GM12878 (cell line): Measurements from ENCODE around the gene CFAP53. TPM values are rescaled to one million over a fixed set of nuclear protein-coding genes. Genes with fewer than 3 reads are reported as not detected.

ENCODE experiments used
- ATAC-seq: fragments of 200-7000 bp; cut with Tn5 transposase; 3 replicates; pipeline ENCODE4 v1.9.1; 2020; ENCODE audit warnings: mild to moderate bottlenecking, moderate library complexity
- BruUV-seq: library from RNA; stranded (reverse); fragments of 400-500 nt; replicated peaks from 2 replicates; lab custom pipeline; 2021; lab: Mats Ljungman, UMichigan
- CTCF ChIA-PET: fragments of 300-600 bp; sonication (Branson Sonifier 250); formaldehyde crosslinking; extraction: SDS; loops from one replicate; lab custom pipeline; 2021; ENCODE audit warnings: inconsistent platforms; lab: Yijun Ruan, JAX
- POLR2A ChIA-PET: fragments of 350-600 bp; formaldehyde crosslinking; extraction: SDS; loops from one replicate; lab custom pipeline; 2021; ENCODE audit warnings: inconsistent platforms; lab: Charles Lee
- RAD21 ChIA-PET: fragments of 300-600 bp; sonication (Branson Sonifier 250); formaldehyde crosslinking; loops from one replicate; lab custom pipeline; 2023; ENCODE audit warnings: antibody characterized with exemption; ENCODE audit not compliant: unreplicated experiment; lab: Charles Lee
- SMC1A ChIA-PET: fragments of 300-600 bp; sonication (Branson Sonifier 250); formaldehyde crosslinking; loops from one replicate; lab custom pipeline; 2023; ENCODE audit not compliant: unreplicated experiment, uncharacterized antibody; lab: Charles Lee
- DNase-seq: peaks from one replicate; pipeline ENCODE4 v3.0.0-alpha.2; 2011; ENCODE audit warnings: low read depth, low spot score
- FAIRE-seq: peaks from 3 replicates; lab custom pipeline; 2011; peaks lifted over from hg19 to GRCh38; lab: Jason Lieb, UNC
- H2AFZ ChIP-seq: 2 replicates; pipeline ENCODE4 v1.6.0; 2011; ENCODE audit warnings: low read depth, low read length, control low read depth; ENCODE audit not compliant: control insufficient read depth
- H3K27ac ChIP-seq: 2 replicates; pipeline ENCODE4 v1.5.1; 2011; ENCODE audit warnings: control low read depth; ENCODE audit not compliant: control insufficient read depth, insufficient read depth
- H3K27me3 ChIP-seq, 2 experiments: replicated peaks in 1 of 2; 2 replicates each; pipeline versions ENCODE4 v1.6.0 to v1.6.1; 2011; ENCODE audit warnings: low read length in 1 of 2; ENCODE audit not compliant: control insufficient read depth in 2 of 2, insufficient read depth in 2 of 2
- H3K36me3 ChIP-seq, 2 experiments: 2 replicates each; pipeline ENCODE4 v1.5.1; 2011; ENCODE audit warnings: low read length in 1 of 2; ENCODE audit not compliant: control insufficient read depth in 2 of 2, insufficient read depth in 2 of 2
- H3K4me1 ChIP-seq: 2 replicates; pipeline ENCODE4 v1.6.1; 2011; ENCODE audit warnings: mild to moderate bottlenecking, low read length, moderate library complexity, mixed read lengths; ENCODE audit not compliant: control insufficient read depth, insufficient read depth
- H3K4me2 ChIP-seq: 2 replicates; pipeline ENCODE4 v1.6.0; 2011; ENCODE audit warnings: control low read depth; ENCODE audit not compliant: control insufficient read depth, insufficient read depth
- H3K4me3 ChIP-seq: fragments of 200-600 bp; sonication (generic); 2 replicates; pipeline ENCODE4 v1.5.1; 2016
- H3K79me2 ChIP-seq: 2 replicates; pipeline ENCODE4 v1.6.0; 2011; ENCODE audit warnings: low read length; ENCODE audit not compliant: control insufficient read depth, insufficient read depth
- H3K9ac ChIP-seq: 2 replicates; pipeline ENCODE4 v1.8.0; 2011; ENCODE audit warnings: low read length, control low read depth, mixed read lengths; ENCODE audit not compliant: control insufficient read depth, insufficient read depth
- H3K9me3 ChIP-seq: replicated peaks from 3 replicates; pipeline ENCODE4 v1.5.1; 2011; ENCODE audit warnings: mild to moderate bottlenecking, low read length; ENCODE audit not compliant: control insufficient read depth, insufficient read depth
- H4K20me1 ChIP-seq: 2 replicates; pipeline ENCODE4 v1.6.0; 2011; ENCODE audit not compliant: control insufficient read depth, insufficient read depth
- CEBPB ChIP-seq, 2 experiments: fragments of 150-350 bp in 1 of 2; IDR thresholded peaks; 2 replicates each; pipeline ENCODE4 v1.6.1; 2012 to 2014; ENCODE audit warnings: low read depth in 2 of 2, low read length in 2 of 2, borderline replicate concordance in 1 of 2, inconsistent platforms in 1 of 2
- CTCF ChIP-seq, 3 experiments: IDR thresholded peaks in 2 of 3; conservative IDR thresholded peaks in 1 of 3; 2 replicates each; pipeline ENCODE4 v1.5.1; 2011; ENCODE audit warnings: low read depth in 3 of 3, low read length in 3 of 3, mild to moderate bottlenecking in 3 of 3, control low read depth in 2 of 3, moderate library complexity in 2 of 3, inconsistent platforms in 1 of 3, mixed read lengths in 1 of 3; ENCODE audit not compliant: control insufficient read depth in 2 of 3, insufficient read depth in 1 of 3; ENCODE audit errors: extremely low read depth in 1 of 3
- CUX1 ChIP-seq: IDR thresholded peaks from 2 replicates; pipeline ENCODE4 v1.6.1; 2012; ENCODE audit warnings: improper control_type of control experiment, low read depth, low read length; ENCODE audit not compliant: insufficient replicate concordance
- ESRRA ChIP-seq: IDR thresholded peaks from 2 replicates; pipeline ENCODE4 v1.6.1; 2012; ENCODE audit warnings: mild to moderate bottlenecking, low read length, improper control_type of control experiment
- KAT2A ChIP-seq: conservative IDR thresholded peaks from 2 replicates; pipeline ENCODE4 v1.6.1; 2011; ENCODE audit warnings: low read depth, low read length; ENCODE audit not compliant: control insufficient read depth
- MYC ChIP-seq: IDR thresholded peaks from 2 replicates; pipeline ENCODE4 v1.6.1; 2011; ENCODE audit warnings: mild to moderate bottlenecking, low read length, moderate library complexity, inconsistent platforms; ENCODE audit not compliant: insufficient read depth, insufficient replicate concordance, insufficient read length, severe bottlenecking
- NR2F1 ChIP-seq: fragments of 450-650 bp; conservative IDR thresholded peaks from 2 replicates; pipeline ENCODE4 v1.6.1; 2017; ENCODE audit warnings: mild to moderate bottlenecking
- SMARCA5 ChIP-seq: fragments of 450-650 bp; IDR thresholded peaks from 2 replicates; pipeline ENCODE4 v1.6.1; 2017; ENCODE audit warnings: mild to moderate bottlenecking
- SPI1 ChIP-seq: IDR thresholded peaks from 2 replicates; pipeline ENCODE4 v1.6.1; 2011; ENCODE audit warnings: low read depth, mild to moderate bottlenecking, low read length, moderate library complexity, borderline replicate concordance; ENCODE audit not compliant: insufficient read depth
- TARDBP ChIP-seq: IDR thresholded peaks from 2 replicates; pipeline ENCODE4 v1.6.1; 2016; ENCODE audit warnings: borderline replicate concordance
- in situ Hi-C: fragments of 300-500 bp; cut with MboI; formaldehyde crosslinking; loops from 9 replicates; pipeline ENCODE4 v1.14.3; 2018; ENCODE audit warnings: mixed read lengths
- intact Hi-C: fragments of 100-400 bp; cut with micrococcal nuclease; formaldehyde crosslinking; loops from one replicate; pipeline ENCODE4 v1.14.2; 2022; ENCODE audit not compliant: unreplicated experiment
- polyA plus RNA-seq, 11 experiments: library from polyadenylated mRNA; depleted of rRNA in 4 of 11; unstranded in 6 of 11; stranded (reverse) in 5 of 11; fragments of >200 nt; fragmentation: Nextera tagmentation in 4 of 11; fragmentation: Illumina TruSeq in 1 of 11; extraction: Ambion mirVana in 4 of 11; extraction: Trizol in 1 of 11; gene quantifications; 1 replicate in 1 of 11; 2 replicates in 10 of 11; pipeline versions ENCODE4 v1.2.1 to v1.2.3, GENCODE V29; 2011 to 2016; ENCODE audit warnings: inconsistent platforms in 2 of 11, missing spikeins in 2 of 11, low read depth in 1 of 11
- total RNA-seq, 4 experiments: library from RNA; depleted of rRNA in 3 of 4; stranded (reverse); fragments of >200 nt in 3 of 4; fragmentation: Illumina TruSeq in 1 of 4; extraction: Trizol in 1 of 4; gene quantifications; 2 replicates each; pipeline versions ENCODE4 v1.2.1 to v1.2.3, GENCODE V29; 2013 to 2021

Gene CFAP53
- total and polyA plus RNA-seq, 10 of the 15 experiments (the other 5 are each of a cell fraction or from before 2014, with no cell fraction given): 0.05 to 0.31 (median 0.12) TPM; not detected in 1

- TF ChIP-seq CUX1: no peak
Measured at GRCh38 chr18:50250935-50251334, 15.4 kb downstream of the CFAP53 start (continued).

- no peak overlapping the region for H3K27ac ChIP-seq
- BruUV-seq: no TSS peak
- no peak overlapping the region for H3K4me2 ChIP-seq
- no peaks in the 10 kb centered on the region for H3K79me2 ChIP-seq
- CTCF ChIA-PET: interaction anchor here (0.9 kb wide), 1 partner anchor 108 kb away, joined by 4 read pairs; no protein-coding TSS in a partner anchor
- H3K27me3 ChIP-seq: no peaks in the 10 kb centered on the region
- RAD21 ChIA-PET: no interaction called here
- H3K36me3 ChIP-seq: no peaks in the 10 kb centered on the region
- POLR2A ChIA-PET: no interaction called here
- ATAC-seq: no peak
- in situ Hi-C loops: no loop called here
- DNase-seq: no peak
- FAIRE-seq: no peak
- H3K4me3 ChIP-seq: no peak overlapping the region
- H4K20me1 ChIP-seq: no peaks in the 10 kb centered on the region
- H3K9me3 ChIP-seq: no peaks in the 10 kb centered on the region
- SMC1A ChIA-PET: no interaction called here
- no peak overlapping the region for H2AFZ ChIP-seq
- H3K4me1 ChIP-seq: no peaks in the 10 kb centered on the region
- no peak overlapping the region for H3K9ac ChIP-seq
- intact Hi-C loops: no loop called here
- TF ChIP-seq SMARCA5 (no peak), SPI1 (no peak), CTCF (IDR thresholded peaks at IDR 0.05 in 2 of 3, conservative IDR thresholded peaks at IDR 0.05 in 1 of 3; ENCODE audit: control insufficient read depth in 2 of 3, extremely low read depth in 1 of 3, insufficient read depth in 1 of 3, low read depth in 3 of 3, low read length in 3 of 3) (no peak), CEBPB (IDR thresholded peaks at IDR 0.05; ENCODE audit: borderline replicate concordance in 1 of 2, low read depth in 2 of 2, low read length in 2 of 2) (no peak), CUX1 (no peak), NR2F1 (no peak), ESRRA (no peak), TARDBP (no peak), KAT2A (no peak), MYC (no peak)
Measured at GRCh38 chr18:50249576-50249975, 16.7 kb downstream of the CFAP53 start.
